Measurements from ENCODE around the gene ZNRF3. TPM values are rescaled to one million over a fixed set of nuclear protein-coding genes. Genes with fewer than 3 reads are reported as not detected.

Gene ZNRF3
- total RNA-seq, 2 donors from 2014 or later, result 7.9 to 11.5 TPM

DNA sequence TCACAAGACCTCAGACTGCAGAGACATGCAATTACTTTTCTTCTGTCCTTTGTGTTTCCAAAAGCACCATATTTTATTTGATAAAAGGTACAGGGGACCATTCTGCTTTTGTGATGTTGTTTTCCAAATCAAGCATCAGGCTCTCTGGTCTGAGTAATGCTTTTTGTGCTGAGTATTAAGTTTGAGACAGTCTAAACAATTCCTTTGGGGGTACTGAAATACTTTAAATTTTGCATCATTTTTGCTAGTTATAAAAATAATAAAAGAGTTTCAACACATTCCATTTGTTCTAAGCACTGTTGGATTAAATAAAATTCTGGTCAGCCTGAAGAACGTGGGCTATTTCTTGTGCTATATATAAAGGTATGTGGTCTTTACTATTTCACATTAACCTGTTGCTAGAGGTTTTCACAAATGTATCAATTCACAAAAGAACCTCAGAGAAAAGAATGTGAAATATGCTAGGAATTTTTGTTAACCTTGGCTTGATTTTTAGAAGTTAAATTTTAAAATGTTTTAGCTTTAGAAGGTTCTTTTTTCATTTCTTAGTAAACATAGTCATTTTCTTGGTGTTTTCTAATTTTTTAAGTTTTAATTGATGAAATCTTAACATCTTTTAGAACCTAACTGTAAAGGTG is 116.7 kb downstream of the ZNRF3 start:
- Histone ChIP-seq H3K27ac (no peak overlapping the region), H3K27me3 (no peaks in the 10 kb centered on the region), H3K9me3 (no peaks in the 10 kb centered on the region), H3K4me1 (peaks cover 0 to 12% of the 10 kb centered on the region in 2 donors), H3K36me3 (no peaks in the 10 kb centered on the region), H3K4me3 (no peak overlapping the region)
- TF ChIP-seq CTCF (IDR thresholded peaks at IDR 0.05), result no peak
- no peak for DNase-seq (ENCODE audit: low spot score)

GRCh38 chr22:29000641-29001040 is 117.3 kb downstream of the ZNRF3 start:
- Histone ChIP-seq H3K4me1 (peaks cover 0 to 17% of the 10 kb centered on the region in 2 donors), H3K36me3 (no peaks in the 10 kb centered on the region), H3K27me3 (no peaks in the 10 kb centered on the region), H3K4me3 (no peak overlapping the region), H3K9me3 (no peaks in the 10 kb centered on the region), H3K27ac (no peak overlapping the region)
- no peak for TF ChIP-seq CTCF (IDR thresholded peaks at IDR 0.05)
- no peak for DNase-seq (ENCODE audit: low spot score)

- H3K27ac ChIP-seq, result no peak overlapping the region
- H3K4me1 ChIP-seq, result peaks cover 0 to 17% of the 10 kb centered on the region in 2 donors
- no peak for DNase-seq (ENCODE audit: low spot score)
- no peaks in the 10 kb centered on the region for H3K36me3 ChIP-seq
- no peak overlapping the region for H3K4me3 ChIP-seq
- H3K9me3 ChIP-seq, result no peaks in the 10 kb centered on the region
- no peaks in the 10 kb centered on the region for H3K27me3 ChIP-seq
- TF ChIP-seq CTCF (IDR thresholded peaks at IDR 0.05), result no peak
Observed at GRCh38 chr22:29002603-29003002, 119.2 kb downstream of the ZNRF3 start.

- Histone ChIP-seq H3K36me3 (no peaks in the 10 kb centered on the region), H3K27ac (no peak overlapping the region), H3K4me1 (peaks cover 0 to 17% of the 10 kb centered on the region in 2 donors), H3K4me3 (no peak overlapping the region), H3K9me3 (no peaks in the 10 kb centered on the region), H3K27me3 (no peaks in the 10 kb centered on the region)
- no peak for TF ChIP-seq CTCF (IDR thresholded peaks at IDR 0.05)
- no peak for DNase-seq (ENCODE audit: low spot score)
Observed at GRCh38 chr22:29003552-29003951, 120.2 kb downstream of the ZNRF3 start.

GRCh38 chr22:29003975-29004646 is 120.7 kb downstream of the ZNRF3 start:
- TF ChIP-seq CTCF (IDR thresholded peaks at IDR 0.05), result no peak
- peaks cover 0 to 17% of the 10 kb centered on the region in 2 donors for H3K4me1 ChIP-seq
- H3K27me3 ChIP-seq, result no peaks in the 10 kb centered on the region
- peak overlapping the region in 1 of 2 donors; percentile 48 for H3K27ac ChIP-seq
- no peaks in the 10 kb centered on the region for H3K9me3 ChIP-seq
- DNase-seq (ENCODE audit: low spot score), result no peak
- no peak overlapping the region for H3K4me3 ChIP-seq
- no peaks in the 10 kb centered on the region for H3K36me3 ChIP-seq

Data from right atrium auricular region (tissue), 2 donors.